NCI-H2227 treated with DMSO at 0.1 percent for 48 hours (cell line): ENCODE measurements around the gene PTBP3.
A peak's percentile ranks its signal among the peaks of the same experiment; 100 is the strongest.
"Not testable (repeated sequence)": the region's sequence is repeated elsewhere in the genome, so short reads cannot be mapped to it uniquely, and the experiment has no call there.

Source experiments
- DNase-seq: peaks from one replicate; lab custom pipeline; 2025; lab: John Stamatoyannopoulos, UW

PTBP3 gene

GRCh38 chr9:112322701-112323377, 10.6 kb downstream of the PTBP3 start:
- no peak for DNase-seq

- DNase-seq, result no peak
These were observed 17.0 kb downstream of the PTBP3 start for GRCh38 chr9:112316258-112316943.

- no peak for DNase-seq
These were observed 17.8 kb downstream of the PTBP3 start for GRCh38 chr9:112315331-112316257.

GRCh38 chr9:112312139-112312538, 21.3 kb downstream of the PTBP3 start:
- DNase-seq, result no peak

- no peak for DNase-seq
These were observed 21.9 kb downstream of the PTBP3 start for GRCh38 chr9:112311497-112311896.

GRCh38 chr9:112310826-112311225, 22.6 kb downstream of the PTBP3 start:
- no peak for DNase-seq

- peak; percentile 26 for DNase-seq
These were observed 24.8 kb downstream of the PTBP3 start for GRCh38 chr9:112308588-112308987.

GRCh38 chr9:112301420-112301819, 32.0 kb downstream of the PTBP3 start:
- DNase-seq, result no peak

GRCh38 chr9:112299514-112299913, 33.9 kb downstream of the PTBP3 start:
- DNase-seq, result no peak

- DNase-seq, result no peak
These were observed 36.5 kb downstream of the PTBP3 start for GRCh38 chr9:112296929-112297328.

- DNase-seq, result no peak
These were observed 38.2 kb downstream of the PTBP3 start for GRCh38 chr9:112295174-112295573.

GRCh38 chr9:112288029-112288428, 45.4 kb downstream of the PTBP3 start:
- DNase-seq, result no peak

- DNase-seq, result no peak
These were observed 46.5 kb downstream of the PTBP3 start for GRCh38 chr9:112286926-112287325.

- no peak for DNase-seq
These were observed 48.4 kb downstream of the PTBP3 start for GRCh38 chr9:112285056-112285455.

GRCh38 chr9:112283582-112284253, 49.7 kb downstream of the PTBP3 start:
- no peak for DNase-seq

- not testable (repeated sequence) for DNase-seq
These were observed 50.6 kb downstream of the PTBP3 start for GRCh38 chr9:112282841-112283240.

- DNase-seq, result no peak
These were observed 52.5 kb downstream of the PTBP3 start for GRCh38 chr9:112280904-112281303.

GRCh38 chr9:112279501-112279900, 53.9 kb downstream of the PTBP3 start:
- no peak for DNase-seq

- no peak for DNase-seq
These were observed 55.3 kb downstream of the PTBP3 start for GRCh38 chr9:112278152-112278551.

GRCh38 chr9:112274600-112274999, 58.8 kb downstream of the PTBP3 start:
- no peak for DNase-seq

GRCh38 chr9:112273876-112274275, 59.5 kb downstream of the PTBP3 start:
- DNase-seq, result no peak

- DNase-seq, result no peak
These were observed 61.8 kb downstream of the PTBP3 start for GRCh38 chr9:112271466-112272098.
